Mesothelial cell of epicardium (in vitro differentiated cells): ENCODE results near the gene EZH2. TPM values are rescaled to one million over a fixed set of nuclear protein-coding genes. Genes with fewer than 3 reads are reported as not detected.

Experiments
- DNase-seq, 2 experiments: peaks; one replicate each; pipeline ENCODE4 v3.0.0; 2021; ENCODE audit warnings: low spot score in 2 of 2; ENCODE audit not compliant: unreplicated experiment in 2 of 2
- H3K27ac Mint-ChIP-seq: 2 replicates; pipeline ENCODE4 v1.8.0; 2021; ENCODE audit warnings: mixed read lengths
- H3K27me3 Mint-ChIP-seq: 2 replicates; pipeline ENCODE4 v1.8.0; 2021; ENCODE audit warnings: low read depth, mixed read lengths
- H3K36me3 Mint-ChIP-seq: 2 replicates; pipeline ENCODE4 v1.8.0; 2021; ENCODE audit warnings: mixed read lengths
- H3K4me1 Mint-ChIP-seq: 2 replicates; pipeline ENCODE4 v1.8.0; 2021; ENCODE audit warnings: mixed read lengths
- H3K4me3 Mint-ChIP-seq: 2 replicates; pipeline ENCODE4 v1.8.0; 2021; ENCODE audit warnings: mild to moderate bottlenecking, moderate library complexity, mixed read lengths
- H3K9me3 Mint-ChIP-seq: 2 replicates; pipeline ENCODE4 v1.8.0; 2021; ENCODE audit warnings: mixed read lengths
- CTCF ChIP-seq: fragments of 200-600 bp; sonication (generic); IDR thresholded peaks from one replicate; pipeline ENCODE4 v1.5.0; 2021; ENCODE audit warnings: antibody characterized with exemption; ENCODE audit not compliant: unreplicated experiment
- total RNA-seq: library from RNA; stranded (reverse); gene quantifications from 3 replicates; pipeline ENCODE4 v1.2.1, GENCODE V29; 2021

EZH2 gene
- total RNA-seq = 27.4 to 29.2 TPM (median 28.6 TPM) in 3 replicates

GRCh38 chr7:148884049-148884298 is at the start of gene EZH2:
Gene EZH2 (minus strand): TSS chr7:148884291. CDS start chr7:148847298, 36,993 bp downstream.
- TF ChIP-seq CTCF = no peak
- Mint-ChIP-seq H3K4me3 (peak within 1 kb of the TSS; percentile 95), H3K36me3 (peaks cover 2% of the 10 kb centered on the region), H3K27ac (peak within 1 kb of the TSS; percentile 97), H3K27me3 (no peaks in the 10 kb centered on the region), H3K9me3 (no peaks in the 10 kb centered on the region), H3K4me1 (peaks cover 12% of the 10 kb centered on the region)
- no peak for DNase-seq

GRCh38 chr7:148931470-148931869 is 47.4 kb upstream of the EZH2 start:
- H3K36me3 Mint-ChIP-seq = no peaks in the 10 kb centered on the region
- no peak for TF ChIP-seq CTCF
- no peaks in the 10 kb centered on the region for H3K27me3 Mint-ChIP-seq
- H3K4me1 Mint-ChIP-seq = peaks cover 9% of the 10 kb centered on the region
- no peaks in the 10 kb centered on the region for H3K9me3 Mint-ChIP-seq
- no peak overlapping the region for H3K27ac Mint-ChIP-seq
- no peak for DNase-seq
- H3K4me3 Mint-ChIP-seq = no peak overlapping the region

GRCh38 chr7:148930335-148930734 is 46.2 kb upstream of the EZH2 start:
- TF ChIP-seq CTCF = no peak
- H3K4me1 Mint-ChIP-seq = peaks cover 9% of the 10 kb centered on the region
- H3K27ac Mint-ChIP-seq = no peak overlapping the region
- no peaks in the 10 kb centered on the region for H3K27me3 Mint-ChIP-seq
- H3K9me3 Mint-ChIP-seq = no peaks in the 10 kb centered on the region
- DNase-seq = no peak
- H3K36me3 Mint-ChIP-seq = no peaks in the 10 kb centered on the region
- no peak overlapping the region for H3K4me3 Mint-ChIP-seq

- H3K9me3 Mint-ChIP-seq = peaks cover 7% of the 10 kb centered on the region
- no peak for DNase-seq
- no peak overlapping the region for H3K4me3 Mint-ChIP-seq
- no peak overlapping the region for H3K27ac Mint-ChIP-seq
- no peaks in the 10 kb centered on the region for H3K36me3 Mint-ChIP-seq
- H3K4me1 Mint-ChIP-seq = peaks cover 9% of the 10 kb centered on the region
- no peaks in the 10 kb centered on the region for H3K27me3 Mint-ChIP-seq
- no peak for TF ChIP-seq CTCF
These were observed 45.1 kb upstream of the EZH2 start for GRCh38 chr7:148929176-148929575.

- peaks cover 13% of the 10 kb centered on the region for H3K4me1 Mint-ChIP-seq
- H3K4me3 Mint-ChIP-seq = no peak overlapping the region
- peak overlapping the region; percentile 7 for H3K27ac Mint-ChIP-seq
These were observed 43.3 kb upstream of the EZH2 start for GRCh38 chr7:148927123-148928045.

More at GRCh38 chr7:148927123-148928045, 43.3 kb upstream of the EZH2 start:
- TF ChIP-seq CTCF = no peak
- H3K9me3 Mint-ChIP-seq = peaks cover 7% of the 10 kb centered on the region
- no peaks in the 10 kb centered on the region for H3K36me3 Mint-ChIP-seq
- DNase-seq = no peak
- H3K27me3 Mint-ChIP-seq = no peaks in the 10 kb centered on the region
